ENCODE results near the gene GSG1L.
"Not testable (repeated sequence)": the region's sequence is repeated elsewhere in the genome, so short reads cannot be mapped to it uniquely, and the experiment has no call there.

GRCh38 chr16:27872627-27873026, 190.9 kb downstream of the GSG1L start:
- TF ChIP-seq CTCF (IDR thresholded peaks at IDR 0.05; ENCODE audit: low read depth, low read length, missing input control); YY1 (IDR thresholded peaks at IDR 0.05); REST (IDR thresholded peaks at IDR 0.05); EGR1 (IDR thresholded peaks at IDR 0.05; ENCODE audit: low read depth in 2 of 2); RXRA (IDR thresholded peaks at IDR 0.05); ZBTB33 (IDR thresholded peaks at IDR 0.05); RAD21 (IDR thresholded peaks at IDR 0.05); GABPA (IDR thresholded peaks at IDR 0.05 in 1 of 2, conservative IDR thresholded peaks at IDR 0.05 in 1 of 2); MAX (IDR thresholded peaks at IDR 0.05); HNF4A (conservative IDR thresholded peaks at IDR 0.05); NR2F2 (IDR thresholded peaks at IDR 0.05): not testable (repeated sequence)
